Natural killer cell treated with Interleukin-12 subunit alpha and Interleukin-12 subunit beta and Interleukin-15 and Interleukin-18, amount 100 ng/mL, for 72 hours (primary cell): ENCODE measurements around the gene TRAPPC12. TPM values are rescaled to one million over a fixed set of nuclear protein-coding genes. Genes with fewer than 3 reads are reported as not detected.
"Not testable (repeated sequence)": the region's sequence is repeated elsewhere in the genome, so short reads cannot be mapped to it uniquely, and the experiment has no call there.

Experiments
- ATAC-seq, 2 donors: fragments of 150-1000 bp; cut with Tn5 transposase in 1 of 2; sonication (Bioruptor Pico), chemical (Tn5 transposase) in 1 of 2; 2 replicates each; pipeline ENCODE4 v1.10.0; 2021
- DNase-seq: peaks from one replicate; pipeline ENCODE4 v3.0.0; 2022; ENCODE audit warnings: low spot score
- H3K27ac Mint-ChIP-seq, 2 donors: 1 replicate in 1 of 2; 2 replicates in 1 of 2; pipeline ENCODE4 v1.8.0; 2022; ENCODE audit warnings: mixed read lengths in 2 of 2, mild to moderate bottlenecking in 1 of 2, moderate library complexity in 1 of 2
- H3K27me3 Mint-ChIP-seq, 2 donors: 1 replicate in 1 of 2; 2 replicates in 1 of 2; pipeline ENCODE4 v1.8.0; 2022; ENCODE audit warnings: mixed read lengths in 2 of 2
- H3K36me3 Mint-ChIP-seq: one replicate; pipeline ENCODE4 v1.8.0; 2022; ENCODE audit warnings: mixed read lengths
- H3K4me1 Mint-ChIP-seq, 2 donors: 1 replicate in 1 of 2; 2 replicates in 1 of 2; pipeline ENCODE4 v1.8.0; 2022; ENCODE audit warnings: low read depth in 2 of 2, mixed read lengths in 2 of 2, mild to moderate bottlenecking in 1 of 2
- H3K4me3 Mint-ChIP-seq: one replicate; pipeline ENCODE4 v1.8.0; 2022; ENCODE audit warnings: mixed read lengths
- H3K9me3 Mint-ChIP-seq: 2 replicates; pipeline ENCODE4 v1.8.0; 2022; ENCODE audit warnings: mixed read lengths
- total RNA-seq, 2 donors: library from RNA; stranded (reverse); gene quantifications; one replicate each; pipeline ENCODE4 v1.2.3, GENCODE V29; 2022

Gene TRAPPC12
- total RNA-seq, 2 donors from 2014 or later = 93.2 to 155 TPM

- Mint-ChIP-seq H3K27ac (peak overlapping the region in 1 of 2 donors; percentile 4), H3K4me3 (no peak overlapping the region), H3K9me3 (no peaks in the 10 kb centered on the region), H3K36me3 (peaks cover 7% of the 10 kb centered on the region), H3K27me3 (no peaks in the 10 kb centered on the region), H3K4me1 (peaks cover 0 to 12% of the 10 kb centered on the region in 2 donors)
- DNase-seq = no peak
- no peak for ATAC-seq
Observed at GRCh38 chr2:3451169-3451568, 71.7 kb downstream of the TRAPPC12 start.

- Mint-ChIP-seq H3K4me3 (no peak overlapping the region), H3K9me3 (no peaks in the 10 kb centered on the region), H3K27me3 (no peaks in the 10 kb centered on the region), H3K4me1 (peaks cover 0 to 14% of the 10 kb centered on the region in 2 donors), H3K27ac (no peak overlapping the region), H3K36me3 (peaks cover 7% of the 10 kb centered on the region)
- ATAC-seq = no peak
- DNase-seq = no peak
Observed at GRCh38 chr2:3451926-3452671, 72.6 kb downstream of the TRAPPC12 start.

GRCh38 chr2:3453190-3453999 lies 73.9 kb downstream of the TRAPPC12 start:
- no peaks in the 10 kb centered on the region for H3K9me3 Mint-ChIP-seq
- H3K4me1 Mint-ChIP-seq = peaks cover 0 to 11% of the 10 kb centered on the region in 2 donors
- DNase-seq (no peak), ATAC-seq (no peak)
- peaks cover 9% of the 10 kb centered on the region for H3K36me3 Mint-ChIP-seq
- H3K4me3 Mint-ChIP-seq = no peak overlapping the region
- no peaks in the 10 kb centered on the region for H3K27me3 Mint-ChIP-seq
- no peak overlapping the region for H3K27ac Mint-ChIP-seq

- not testable (repeated sequence) for H3K4me3 Mint-ChIP-seq, H3K9me3 Mint-ChIP-seq, DNase-seq, H3K27ac Mint-ChIP-seq, H3K27me3 Mint-ChIP-seq, ATAC-seq
- Mint-ChIP-seq H3K36me3 (peaks cover 11% of the 10 kb centered on the region), H3K4me1 (peaks cover 0 to 10% of the 10 kb centered on the region in 2 donors)
Observed at GRCh38 chr2:3454005-3454404, 74.5 kb downstream of the TRAPPC12 start.

- ATAC-seq = no peak
- DNase-seq = no peak
- H3K27me3 Mint-ChIP-seq = no peaks in the 10 kb centered on the region
Observed at GRCh38 chr2:3454802-3455201, 75.3 kb downstream of the TRAPPC12 start.

GRCh38 chr2:3456125-3456524 lies 76.6 kb downstream of the TRAPPC12 start:
- Mint-ChIP-seq H3K27me3 (no peaks in the 10 kb centered on the region), H3K36me3 (peaks cover 11% of the 10 kb centered on the region), H3K9me3 (no peaks in the 10 kb centered on the region), H3K4me3 (no peak overlapping the region), H3K27ac (no peak overlapping the region), H3K4me1 (peaks cover 0 to 10% of the 10 kb centered on the region in 2 donors)
- ATAC-seq (no peak), DNase-seq (no peak)

More at GRCh38 chr2:3454802-3455201, 75.3 kb downstream of the TRAPPC12 start:
- H3K4me3 Mint-ChIP-seq = no peak overlapping the region
- H3K36me3 Mint-ChIP-seq = peaks cover 11% of the 10 kb centered on the region
- no peaks in the 10 kb centered on the region for H3K9me3 Mint-ChIP-seq
- H3K27ac Mint-ChIP-seq = no peak overlapping the region
- peaks cover 0 to 10% of the 10 kb centered on the region in 2 donors for H3K4me1 Mint-ChIP-seq

- H3K4me1 Mint-ChIP-seq = peaks cover 6 to 16% of the 10 kb centered on the region in 2 donors
- H3K27me3 Mint-ChIP-seq = no peaks in the 10 kb centered on the region
- no peak for DNase-seq
- no peak overlapping the region for H3K4me3 Mint-ChIP-seq
- ATAC-seq = peak in 1 of 2 donors; percentile 5
- no peak overlapping the region for H3K27ac Mint-ChIP-seq
- peaks cover 11% of the 10 kb centered on the region for H3K36me3 Mint-ChIP-seq
- H3K9me3 Mint-ChIP-seq = no peaks in the 10 kb centered on the region
Observed at GRCh38 chr2:3457524-3458395, 78.3 kb downstream of the TRAPPC12 start.

GRCh38 chr2:3458396-3459184 lies 79.1 kb downstream of the TRAPPC12 start:
- H3K9me3 Mint-ChIP-seq = no peaks in the 10 kb centered on the region
- H3K27ac Mint-ChIP-seq = no peak overlapping the region
- ATAC-seq = no peak
- DNase-seq = no peak
- H3K36me3 Mint-ChIP-seq = peaks cover 11% of the 10 kb centered on the region
- no peaks in the 10 kb centered on the region for H3K27me3 Mint-ChIP-seq
- peaks cover 6 to 16% of the 10 kb centered on the region in 2 donors for H3K4me1 Mint-ChIP-seq
- no peak overlapping the region for H3K4me3 Mint-ChIP-seq

- peaks cover 6 to 18% of the 10 kb centered on the region in 2 donors for H3K4me1 Mint-ChIP-seq
- ATAC-seq = no peak
- H3K27ac Mint-ChIP-seq = no peak overlapping the region
- no peaks in the 10 kb centered on the region for H3K9me3 Mint-ChIP-seq
- peaks cover 11% of the 10 kb centered on the region for H3K36me3 Mint-ChIP-seq
- DNase-seq = no peak
- no peak overlapping the region for H3K4me3 Mint-ChIP-seq
- no peaks in the 10 kb centered on the region for H3K27me3 Mint-ChIP-seq
Observed at GRCh38 chr2:3459185-3460015, 79.9 kb downstream of the TRAPPC12 start.

- no peak for DNase-seq
- H3K27me3 Mint-ChIP-seq = no peaks in the 10 kb centered on the region
- H3K9me3 Mint-ChIP-seq = no peaks in the 10 kb centered on the region
- H3K4me1 Mint-ChIP-seq = peaks cover 6 to 18% of the 10 kb centered on the region in 2 donors
- ATAC-seq = no peak
- peaks cover 11% of the 10 kb centered on the region for H3K36me3 Mint-ChIP-seq
- H3K27ac Mint-ChIP-seq = no peak overlapping the region
- no peak overlapping the region for H3K4me3 Mint-ChIP-seq
Observed at GRCh38 chr2:3460156-3460555, 80.7 kb downstream of the TRAPPC12 start.

- no peak for ATAC-seq
- DNase-seq = no peak
- no peak overlapping the region for H3K4me3 Mint-ChIP-seq
- no peaks in the 10 kb centered on the region for H3K27me3 Mint-ChIP-seq
- H3K36me3 Mint-ChIP-seq = peaks cover 4% of the 10 kb centered on the region
- no peaks in the 10 kb centered on the region for H3K9me3 Mint-ChIP-seq
- H3K4me1 Mint-ChIP-seq = peaks cover 6 to 11% of the 10 kb centered on the region in 2 donors
- H3K27ac Mint-ChIP-seq = peak overlapping the region; percentile 79 to 93
Observed at GRCh38 chr2:3460831-3461800, 81.6 kb downstream of the TRAPPC12 start.
